ENCODE data around the gene SNIP1. TPM values are rescaled to one million over a fixed set of nuclear protein-coding genes. Genes with fewer than 3 reads are reported as not detected.
"Not testable (repeated sequence)": the region's sequence is repeated elsewhere in the genome, so short reads cannot be mapped to it uniquely, and the experiment has no call there.

The SNIP1 gene
- total RNA-seq, 1 donor from 2014 or later = 34.7 TPM

- no peak for TF ChIP-seq CTCF (IDR thresholded peaks at IDR 0.05)
- CTCF ChIA-PET = no interaction called here
- intact Hi-C loops (cut with micrococcal nuclease) = no loop called here
- no peak for DNase-seq
- Mint-ChIP-seq H3K36me3 (ENCODE audit: low read depth) (peaks cover 43% of the 10 kb centered on the region), H3K27me3 (no peaks in the 10 kb centered on the region), H3K4me3 (no peak overlapping the region), H3K4me1 (peaks cover 1% of the 10 kb centered on the region), H3K27ac (no peak overlapping the region), H3K9me3 (no peaks in the 10 kb centered on the region)
- no peak for ATAC-seq (ENCODE audit: low read depth)
- POLR2A ChIA-PET = interaction anchor here (1.3 kb wide), 1 partner anchor 20 kb away, joined by 5 read pairs; no protein-coding TSS in a partner anchor
Observed at GRCh38 chr1:37533317-37534093, 20.6 kb downstream of the SNIP1 start.

- H3K4me3 Mint-ChIP-seq; intact Hi-C loops (cut with micrococcal nuclease); H3K4me1 Mint-ChIP-seq; ATAC-seq (ENCODE audit: low read depth); H3K27ac Mint-ChIP-seq; H3K9me3 Mint-ChIP-seq; DNase-seq; CTCF ChIA-PET; H3K27me3 Mint-ChIP-seq: not testable (repeated sequence)
- peaks cover 35% of the 10 kb centered on the region for H3K36me3 Mint-ChIP-seq (ENCODE audit: low read depth)
- POLR2A ChIA-PET = interaction anchor here (0.5 kb wide), 1 partner anchor 17 kb away, joined by 3 read pairs; no protein-coding TSS in a partner anchor
Observed at GRCh38 chr1:37532418-37533156, 21.5 kb downstream of the SNIP1 start.

- intact Hi-C loops (cut with micrococcal nuclease); CTCF ChIA-PET; DNase-seq; H3K4me3 Mint-ChIP-seq; H3K27me3 Mint-ChIP-seq; H3K9me3 Mint-ChIP-seq; H3K4me1 Mint-ChIP-seq; POLR2A ChIA-PET; ATAC-seq (ENCODE audit: low read depth); H3K27ac Mint-ChIP-seq: not testable (repeated sequence)
- peaks cover 12% of the 10 kb centered on the region for H3K36me3 Mint-ChIP-seq (ENCODE audit: low read depth)
Observed at GRCh38 chr1:37529888-37530287, 24.2 kb downstream of the SNIP1 start.

- no peaks in the 10 kb centered on the region for H3K27me3 Mint-ChIP-seq
- peak overlapping the region; percentile 79 for H3K4me3 Mint-ChIP-seq
- DNase-seq (no peak), ATAC-seq (ENCODE audit: low read depth) (no peak)
- POLR2A ChIA-PET = interaction anchor here (0.6 kb wide), 2 partner anchors 40 to 1582 kb away, joined by 4 read pairs; no protein-coding TSS in a partner anchor
- CTCF ChIA-PET = no interaction called here
- no peaks in the 10 kb centered on the region for H3K9me3 Mint-ChIP-seq
- no peak for TF ChIP-seq CTCF (IDR thresholded peaks at IDR 0.05)
- H3K27ac Mint-ChIP-seq = peak overlapping the region; percentile 74
- H3K4me1 Mint-ChIP-seq = peaks cover 23% of the 10 kb centered on the region
- H3K36me3 Mint-ChIP-seq (ENCODE audit: low read depth) = no peaks in the 10 kb centered on the region
- intact Hi-C loops (cut with micrococcal nuclease) = no loop called here
Observed at GRCh38 chr1:37519613-37520012, 34.5 kb downstream of the SNIP1 start.

GRCh38 chr1:37518929-37519328, 35.2 kb downstream of the SNIP1 start:
- peak overlapping the region; percentile 79 for H3K4me3 Mint-ChIP-seq
- peak overlapping the region; percentile 74 for H3K27ac Mint-ChIP-seq
- DNase-seq; CTCF ChIA-PET; intact Hi-C loops (cut with micrococcal nuclease); H3K27me3 Mint-ChIP-seq; ATAC-seq (ENCODE audit: low read depth); H3K36me3 Mint-ChIP-seq (ENCODE audit: low read depth); H3K9me3 Mint-ChIP-seq: not testable (repeated sequence)
- peaks cover 25% of the 10 kb centered on the region for H3K4me1 Mint-ChIP-seq
- POLR2A ChIA-PET = interaction anchor here (0.6 kb wide), 2 partner anchors 39 to 1581 kb away, joined by 4 read pairs; no protein-coding TSS in a partner anchor

- POLR2A ChIA-PET; H3K27me3 Mint-ChIP-seq; intact Hi-C loops (cut with micrococcal nuclease); CTCF ChIA-PET; H3K36me3 Mint-ChIP-seq (ENCODE audit: low read depth); ATAC-seq (ENCODE audit: low read depth); H3K4me3 Mint-ChIP-seq; DNase-seq; H3K27ac Mint-ChIP-seq; H3K9me3 Mint-ChIP-seq: not testable (repeated sequence)
- peaks cover 31% of the 10 kb centered on the region for H3K4me1 Mint-ChIP-seq
Observed at GRCh38 chr1:37518241-37518640, 35.9 kb downstream of the SNIP1 start.

- intact Hi-C loops (cut with micrococcal nuclease) = no loop called here
- no peak for DNase-seq
- no peaks in the 10 kb centered on the region for H3K27me3 Mint-ChIP-seq
- peaks cover 7% of the 10 kb centered on the region for H3K36me3 Mint-ChIP-seq (ENCODE audit: low read depth)
- ChIA-PET POLR2A (no interaction called here), CTCF (no interaction called here)
- no peak overlapping the region for H3K27ac Mint-ChIP-seq
- H3K9me3 Mint-ChIP-seq = no peaks in the 10 kb centered on the region
- TF ChIP-seq CTCF (IDR thresholded peaks at IDR 0.05) = no peak
- peaks cover 35% of the 10 kb centered on the region for H3K4me1 Mint-ChIP-seq
- H3K4me3 Mint-ChIP-seq = peak overlapping the region; percentile 11
- no peak for ATAC-seq (ENCODE audit: low read depth)
Observed at GRCh38 chr1:37517569-37517968, 36.5 kb downstream of the SNIP1 start.

Measured in activated B cell treated with CpG ODN at 0.5 μM for 24 hours (primary cell).